ENCODE measurements around the gene NCF2.

GRCh38 chr1:183612407-183612806 lies 22.1 kb upstream of the NCF2 start:
- TF ChIP-seq CTCF (conservative IDR thresholded peaks at IDR 0.05 in 1 of 2, IDR thresholded peaks at IDR 0.05 in 1 of 2; ENCODE audit: low read depth in 1 of 2, low read length in 2 of 2): no peak
- TF ChIP-seq EZH2 (IDR thresholded peaks at IDR 0.05; ENCODE audit: low read length, missing control alignments): no peak

Data from fibroblast of lung (primary cell).